ENCODE data around the gene LHX4. TPM values are rescaled to one million over a fixed set of nuclear protein-coding genes. Genes with fewer than 3 reads are reported as not detected.

Gene LHX4
- polyA plus RNA-seq, 1 donor = 3.1 TPM

GRCh38 chr1:180309338-180309737 is 79.3 kb downstream of the LHX4 start:
- peak in 1 of 2 donors; percentile 25 for DNase-seq
- H3K27ac ChIP-seq (ENCODE audit: low read length) = peak overlapping the region; percentile 36
- H3K4me3 ChIP-seq (ENCODE audit: low read length) = no peak overlapping the region
- no CpG with 5 or more reads among the region's 1 CpG for WGBS (ENCODE audit: insufficient coverage, low lambda C conversion rate)
- H3K4me1 ChIP-seq (ENCODE audit: control insufficient read depth, insufficient read depth, low read length) = no peaks in the 10 kb centered on the region
- H3K36me3 ChIP-seq (ENCODE audit: control insufficient read depth, insufficient read depth, low read length) = peaks cover 6% of the 10 kb centered on the region
- H3K9me3 ChIP-seq (ENCODE audit: control insufficient read depth, low read depth, low read length) = no peaks in the 10 kb centered on the region
- no peaks in the 10 kb centered on the region for H3K27me3 ChIP-seq (ENCODE audit: control insufficient read depth, insufficient read depth, low read length)

- no peak for DNase-seq
- H3K27me3 ChIP-seq (ENCODE audit: control insufficient read depth, insufficient read depth, low read length) = no peaks in the 10 kb centered on the region
- no CpG with 5 or more reads among the region's 3 CpGs for WGBS (ENCODE audit: insufficient coverage, low lambda C conversion rate)
Measured at GRCh38 chr1:180310095-180310494, 80.0 kb downstream of the LHX4 start.

GRCh38 chr1:180311011-180311730 is 81.1 kb downstream of the LHX4 start:
- Histone ChIP-seq H3K9me3 (ENCODE audit: control insufficient read depth, low read depth, low read length) (no peaks in the 10 kb centered on the region), H3K27ac (ENCODE audit: low read length) (no peak overlapping the region), H3K36me3 (ENCODE audit: control insufficient read depth, insufficient read depth, low read length) (peaks cover 6% of the 10 kb centered on the region), H3K27me3 (ENCODE audit: control insufficient read depth, insufficient read depth, low read length) (no peaks in the 10 kb centered on the region), H3K4me1 (ENCODE audit: control insufficient read depth, insufficient read depth, low read length) (no peaks in the 10 kb centered on the region), H3K4me3 (ENCODE audit: low read length) (no peak overlapping the region)
- 100% methylated on average over 1 of the region's 4 CpGs for WGBS (ENCODE audit: insufficient coverage, low lambda C conversion rate)
- DNase-seq = peak in 1 of 2 donors; percentile 20

More at GRCh38 chr1:180310095-180310494, 80.0 kb downstream of the LHX4 start:
- H3K4me3 ChIP-seq (ENCODE audit: low read length) = no peak overlapping the region
- H3K36me3 ChIP-seq (ENCODE audit: control insufficient read depth, insufficient read depth, low read length) = peaks cover 6% of the 10 kb centered on the region
- H3K9me3 ChIP-seq (ENCODE audit: control insufficient read depth, low read depth, low read length) = no peaks in the 10 kb centered on the region
- no peaks in the 10 kb centered on the region for H3K4me1 ChIP-seq (ENCODE audit: control insufficient read depth, insufficient read depth, low read length)
- H3K27ac ChIP-seq (ENCODE audit: low read length) = no peak overlapping the region

GRCh38 chr1:180312926-180313325 is 82.9 kb downstream of the LHX4 start:
- H3K27me3 ChIP-seq (ENCODE audit: control insufficient read depth, insufficient read depth, low read length) = no peaks in the 10 kb centered on the region
- no peak overlapping the region for H3K4me3 ChIP-seq (ENCODE audit: low read length)
- no peaks in the 10 kb centered on the region for H3K9me3 ChIP-seq (ENCODE audit: control insufficient read depth, low read depth, low read length)
- WGBS (ENCODE audit: insufficient coverage, low lambda C conversion rate) = 80% methylated on average over 2 of the region's 2 CpGs
- peaks cover 6% of the 10 kb centered on the region for H3K36me3 ChIP-seq (ENCODE audit: control insufficient read depth, insufficient read depth, low read length)
- no peak for DNase-seq
- no peaks in the 10 kb centered on the region for H3K4me1 ChIP-seq (ENCODE audit: control insufficient read depth, insufficient read depth, low read length)
- no peak overlapping the region for H3K27ac ChIP-seq (ENCODE audit: low read length)

GRCh38 chr1:180327089-180327488 is 97.0 kb downstream of the LHX4 start:
- Histone ChIP-seq H3K27me3 (ENCODE audit: control insufficient read depth, insufficient read depth, low read length) (no peaks in the 10 kb centered on the region), H3K4me1 (ENCODE audit: control insufficient read depth, insufficient read depth, low read length) (no peaks in the 10 kb centered on the region), H3K4me3 (ENCODE audit: low read length) (no peak overlapping the region), H3K27ac (ENCODE audit: low read length) (no peak overlapping the region), H3K36me3 (ENCODE audit: control insufficient read depth, insufficient read depth, low read length) (no peaks in the 10 kb centered on the region), H3K9me3 (ENCODE audit: control insufficient read depth, low read depth, low read length) (no peaks in the 10 kb centered on the region)
- 100% methylated on average over 2 of the region's 6 CpGs for WGBS (ENCODE audit: insufficient coverage, low lambda C conversion rate)
- no peak for DNase-seq

Other genes starting within 250 kb of the LHX4 start
- gene QSOX1, start 75.4 kb upstream of the LHX4 start, polyA plus RNA-seq = 43.3 TPM

Data from large intestine (tissue), 3 donors.